Urothelium cell line (cell line): ENCODE data around the gene RBFOX2.
A peak's percentile ranks its signal among the peaks of the same experiment; 100 is the strongest.

Experiments used
- DNase-seq: peaks from one replicate; pipeline ENCODE4 v3.0.0; 2011; ENCODE audit warnings: low spot score, mixed read lengths
- FAIRE-seq: peaks from 2 replicates; lab custom pipeline; 2011; peaks lifted over from hg19 to GRCh38; lab: Jason Lieb, UNC

RBFOX2 gene

GRCh38 chr22:35978889-35979288 lies 49.7 kb downstream of the RBFOX2 start:
- no peak for FAIRE-seq
- DNase-seq: no peak

DNA sequence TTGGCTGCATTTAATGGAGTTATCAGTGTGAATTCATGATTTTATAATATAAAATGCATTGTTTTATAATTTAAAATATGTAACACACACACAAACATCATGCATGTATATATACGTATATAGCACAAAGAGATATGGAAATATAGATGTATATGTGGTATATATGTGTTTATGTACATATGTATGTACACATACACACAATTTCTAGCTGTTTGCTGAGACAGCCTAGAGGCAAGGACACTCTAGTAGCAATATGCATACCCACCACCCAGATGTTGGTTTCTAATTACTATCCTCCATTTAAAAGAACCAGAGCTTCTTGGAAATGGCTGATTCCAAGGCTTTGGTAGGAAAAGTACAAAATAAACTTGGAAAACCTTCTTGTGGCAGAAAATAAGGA lies 50.4 kb downstream of the RBFOX2 start:
- DNase-seq (no peak), FAIRE-seq (no peak)

DNA sequence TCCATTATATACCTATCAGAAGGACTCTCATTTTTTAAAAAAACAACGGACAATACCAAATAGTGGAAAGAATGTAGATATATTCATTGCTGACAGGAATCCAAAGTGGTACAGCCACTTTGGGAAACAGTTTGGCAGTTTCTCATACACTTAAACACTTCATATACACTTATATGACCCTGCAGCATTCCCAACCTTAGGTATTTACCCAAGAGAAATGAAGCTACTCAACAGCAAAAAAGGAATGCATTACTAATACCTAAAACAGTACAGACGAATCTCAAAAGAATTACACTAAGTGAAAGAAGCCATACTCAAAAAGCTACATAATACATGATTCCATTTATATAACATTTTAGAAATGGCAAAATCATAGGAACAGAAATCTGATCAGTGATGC lies 51.5 kb downstream of the RBFOX2 start:
- no peak for FAIRE-seq

GRCh38 chr22:35973388-35973787 lies 55.2 kb downstream of the RBFOX2 start:
- FAIRE-seq (no peak), DNase-seq (no peak)

More for the DNA sequence above, 51.5 kb downstream of the RBFOX2 start:
- no peak for DNase-seq

DNA sequence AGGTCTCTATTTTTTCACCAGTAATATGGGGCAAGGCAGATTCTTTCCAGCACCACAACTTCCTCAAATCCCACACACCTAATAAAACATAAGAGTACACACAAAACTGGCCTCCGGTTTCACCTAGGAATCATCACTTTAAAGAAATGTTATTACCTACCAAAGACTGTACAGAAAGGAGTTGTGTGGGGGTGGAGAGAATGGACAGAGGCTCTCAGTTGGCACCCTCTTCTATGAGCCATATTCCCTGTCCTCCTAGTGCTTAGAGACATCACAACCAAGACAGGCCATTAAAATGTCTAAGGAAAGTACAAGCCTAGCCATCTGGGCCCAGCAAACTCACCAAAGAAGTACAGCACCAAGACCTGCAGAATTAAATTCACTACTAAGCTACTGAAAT lies 56.1 kb downstream of the RBFOX2 start:
- DNase-seq (no peak), FAIRE-seq (no peak)

DNA sequence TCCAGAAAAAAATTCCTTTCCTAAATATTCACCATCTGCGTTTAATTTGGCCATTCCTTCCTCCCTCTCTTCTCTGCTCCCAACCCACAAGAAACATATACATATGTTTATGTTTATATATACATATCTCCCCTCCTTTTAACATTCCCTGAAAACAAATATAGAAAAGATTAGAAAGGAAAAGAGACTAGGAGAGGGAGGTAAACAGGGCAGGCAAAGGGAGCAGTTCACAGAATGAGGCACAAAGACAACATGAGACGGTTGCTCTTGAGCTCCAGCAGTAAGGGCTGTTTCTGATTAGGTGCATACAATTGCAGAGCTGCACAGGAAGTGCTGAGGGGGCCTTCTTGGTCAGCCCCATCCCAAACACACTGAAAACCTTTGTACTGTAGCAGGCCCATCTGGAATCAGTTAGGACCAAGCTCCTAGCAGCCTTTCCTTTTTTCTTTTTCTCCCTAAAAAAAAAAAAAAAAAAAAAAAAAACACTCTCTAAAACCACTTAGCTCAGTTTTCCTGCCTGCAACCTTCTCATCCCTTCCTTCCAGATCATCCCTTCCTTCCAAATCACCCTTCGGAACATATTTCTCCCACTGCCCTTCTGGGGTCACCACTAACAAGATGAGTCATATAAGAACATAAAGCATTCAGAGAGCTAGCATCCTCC lies 57.0 kb downstream of the RBFOX2 start:
- FAIRE-seq (no peak), DNase-seq (no peak)

GRCh38 chr22:35970616-35971455 lies 57.8 kb downstream of the RBFOX2 start:
- DNase-seq (no peak), FAIRE-seq (no peak)

GRCh38 chr22:35967046-35967397 lies 61.6 kb downstream of the RBFOX2 start:
- no peak for FAIRE-seq

GRCh38 chr22:35966314-35967045 lies 62.1 kb downstream of the RBFOX2 start:
- DNase-seq (no peak), FAIRE-seq (peak; percentile 46)

More at GRCh38 chr22:35967046-35967397, 61.6 kb downstream of the RBFOX2 start:
- no peak for DNase-seq

DNA sequence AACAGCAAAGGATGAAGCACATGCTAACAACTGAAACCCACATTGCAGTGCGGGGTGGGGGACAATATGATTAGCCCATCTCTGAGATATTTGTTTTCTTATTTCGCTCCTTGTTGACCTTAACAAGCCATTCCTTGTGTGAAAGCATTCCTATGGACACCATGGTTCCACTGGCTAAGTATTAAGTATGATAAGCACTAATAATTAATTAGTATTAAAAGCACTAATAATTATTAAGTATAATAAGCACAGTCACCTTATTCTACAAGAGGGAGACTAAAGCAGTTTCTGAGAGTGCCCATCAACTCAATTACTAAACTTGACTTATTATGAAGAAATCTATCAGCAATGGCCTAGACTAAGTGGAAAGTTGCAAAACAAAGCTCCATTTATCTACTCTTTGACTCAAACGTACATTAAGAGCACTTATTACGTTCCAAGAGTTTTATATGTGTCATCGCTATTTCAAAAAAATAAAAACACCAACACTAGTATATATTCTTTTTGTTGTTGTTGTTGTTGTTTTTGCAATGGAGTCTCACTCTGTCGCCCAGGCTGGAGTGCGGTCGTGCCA lies 65.3 kb downstream of the RBFOX2 start:
- FAIRE-seq (no peak), DNase-seq (no peak)

- DNase-seq (peak; percentile 80), FAIRE-seq (peak; percentile 85)
These were observed 66.9 kb downstream of the RBFOX2 start for GRCh38 chr22:35961480-35962295.

GRCh38 chr22:35960854-35961253 lies 67.8 kb downstream of the RBFOX2 start:
- FAIRE-seq (no peak), DNase-seq (no peak)

GRCh38 chr22:35959121-35959800 lies 69.4 kb downstream of the RBFOX2 start:
- DNase-seq (no peak), FAIRE-seq (peak; percentile 9)

DNA sequence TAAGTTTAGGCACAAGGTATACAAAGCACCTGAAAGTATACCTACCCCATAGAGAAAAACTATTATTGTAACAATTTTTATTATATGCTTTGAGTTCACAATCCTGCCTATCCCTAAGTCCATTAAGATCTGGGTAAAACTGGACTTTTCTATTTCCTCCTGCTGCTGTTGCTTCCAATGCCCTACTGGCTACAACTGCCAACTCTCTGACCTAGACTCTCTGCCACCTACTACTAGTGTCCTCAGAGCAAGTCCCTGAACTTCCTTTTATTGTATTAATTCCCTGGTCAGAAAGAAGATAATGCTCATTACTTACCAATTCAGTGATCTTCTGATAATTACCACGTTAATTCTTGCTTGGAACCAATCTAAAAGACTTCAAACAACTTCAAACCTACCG lies 70.3 kb downstream of the RBFOX2 start:
- DNase-seq (no peak), FAIRE-seq (no peak)

DNA sequence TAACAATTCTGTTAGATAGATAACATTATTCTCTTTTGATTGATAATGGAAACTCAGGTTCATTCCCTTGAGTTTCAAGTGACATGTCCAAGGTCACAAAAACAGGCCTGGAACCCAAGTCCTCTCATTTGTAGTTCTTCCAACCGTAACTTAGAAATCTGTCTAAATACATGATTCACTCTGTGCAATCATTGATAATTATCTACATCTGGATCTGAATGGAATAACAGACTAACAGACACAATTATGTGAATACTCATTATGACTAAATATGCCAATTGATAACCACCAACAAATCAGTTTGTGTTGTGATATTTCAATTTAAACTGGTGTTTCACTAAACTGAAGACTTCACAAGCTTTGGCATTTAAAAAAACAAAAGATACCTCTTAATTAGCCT lies 71.0 kb downstream of the RBFOX2 start:
- DNase-seq (no peak), FAIRE-seq (no peak)

DNA sequence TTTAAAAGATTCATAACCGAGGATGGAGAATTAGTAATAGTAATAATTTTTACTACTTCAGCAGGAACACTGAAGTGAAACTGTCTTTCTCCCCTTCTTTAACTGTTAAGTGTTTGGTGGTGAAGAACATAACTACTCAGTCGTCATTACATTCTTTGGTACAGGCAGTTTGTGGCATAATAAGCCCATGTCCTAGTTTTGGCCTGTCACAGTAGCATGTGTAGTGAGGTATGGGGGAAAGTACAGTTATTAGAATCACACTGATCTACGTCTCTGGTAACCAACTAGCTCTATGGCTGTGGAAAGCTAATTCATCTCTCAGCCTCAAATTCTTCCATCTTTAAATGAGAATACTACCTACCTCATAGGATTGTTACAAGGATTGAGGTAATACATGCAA lies 71.8 kb downstream of the RBFOX2 start:
- DNase-seq (no peak), FAIRE-seq (no peak)

- FAIRE-seq (no peak), DNase-seq (no peak)
These were observed 73.1 kb downstream of the RBFOX2 start for GRCh38 chr22:35955546-35955945.

- DNase-seq (no peak), FAIRE-seq (no peak)
These were observed 76.0 kb downstream of the RBFOX2 start for GRCh38 chr22:35952576-35952975.

GRCh38 chr22:35950262-35950661 lies 78.4 kb downstream of the RBFOX2 start:
- no peak for FAIRE-seq
- DNase-seq: no peak

- no peak for DNase-seq
- no peak for FAIRE-seq
These were observed 79.4 kb downstream of the RBFOX2 start for GRCh38 chr22:35949243-35949642.
